ENCODE data around the gene PGM2.
"Not testable (repeated sequence)": the region's sequence is repeated elsewhere in the genome, so short reads cannot be mapped to it uniquely, and the experiment has no call there.

PGM2 gene

GRCh38 chr4:37826295-37827029 is at the start of gene PGM2:
PGM2 (plus strand) TSS chr4:37826686; CDS start chr4:37826733, 47 bp downstream.
- H3K36me3 ChIP-seq (ENCODE audit: control insufficient read depth in 1 of 2, insufficient read depth in 2 of 2, low read length in 2 of 2): peaks cover 12 to 19% of the 10 kb centered on the region in 2 donors
- H3K27ac ChIP-seq (ENCODE audit: low read length): peak within 1 kb of the TSS; percentile 92
- no peaks in the 10 kb centered on the region for H3K9me3 ChIP-seq (ENCODE audit: control insufficient read depth in 1 of 2, low read length in 2 of 2)
- H3K4me1 ChIP-seq (ENCODE audit: control insufficient read depth in 1 of 2, insufficient read depth in 2 of 2, low read length in 2 of 2): peaks cover 21 to 22% of the 10 kb centered on the region in 2 donors
- H3K4me3 ChIP-seq (ENCODE audit: low read depth in 1 of 2, low read length in 2 of 2): peak within 1 kb of the TSS; percentile 89 to 95
- H3K27me3 ChIP-seq (ENCODE audit: low read depth, low read length): no peaks in the 10 kb centered on the region

- Histone ChIP-seq H3K27ac (ENCODE audit: low read length) (no peak overlapping the region), H3K4me1 (ENCODE audit: control insufficient read depth in 1 of 2, insufficient read depth in 2 of 2, low read length in 2 of 2) (peaks cover 0 to 4% of the 10 kb centered on the region in 2 donors), H3K27me3 (ENCODE audit: low read depth, low read length) (no peaks in the 10 kb centered on the region)
These were observed 46.6 kb upstream of the PGM2 start for GRCh38 chr4:37779896-37780295.

DNA sequence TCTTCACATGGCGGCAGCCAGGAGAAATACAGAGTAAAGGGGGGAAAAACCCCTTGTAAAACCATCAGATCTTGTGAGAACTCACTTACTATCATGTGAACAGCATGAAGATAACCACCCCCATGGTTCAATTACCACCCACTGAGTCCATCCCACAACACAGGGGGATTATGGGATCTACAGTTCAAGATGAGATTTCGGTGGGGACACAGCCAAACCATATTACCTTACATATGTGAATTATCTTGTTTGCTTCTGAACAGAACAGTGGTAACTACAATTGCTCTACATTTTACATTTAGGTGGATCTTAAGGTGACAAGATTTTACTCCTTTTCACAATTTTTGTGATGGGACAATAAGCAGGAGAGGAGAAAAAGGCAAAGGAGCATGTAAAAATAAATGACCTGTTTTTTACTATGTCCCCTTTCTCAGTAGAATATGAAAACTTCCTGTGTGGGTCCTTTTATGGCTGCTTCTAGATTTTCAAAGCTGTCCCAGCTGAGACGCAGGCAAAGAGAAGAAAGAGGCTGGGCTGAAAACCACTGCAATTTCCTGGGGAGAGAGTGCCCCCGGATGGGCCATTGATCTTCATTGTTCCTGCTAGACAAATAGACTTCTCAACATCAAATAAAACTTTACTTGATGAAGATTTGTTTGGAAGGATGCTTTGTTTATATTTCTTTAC is 45.9 kb upstream of the PGM2 start:
- Histone ChIP-seq H3K27me3 (ENCODE audit: low read depth, low read length) (no peaks in the 10 kb centered on the region), H3K36me3 (ENCODE audit: control insufficient read depth in 1 of 2, insufficient read depth in 2 of 2, low read length in 2 of 2) (no peaks in the 10 kb centered on the region), H3K9me3 (ENCODE audit: control insufficient read depth in 1 of 2, low read length in 2 of 2) (no peaks in the 10 kb centered on the region), H3K27ac (ENCODE audit: low read length) (no peak overlapping the region), H3K4me3 (ENCODE audit: low read depth in 1 of 2, low read length in 2 of 2) (no peak overlapping the region), H3K4me1 (ENCODE audit: control insufficient read depth in 1 of 2, insufficient read depth in 2 of 2, low read length in 2 of 2) (peaks cover 0 to 4% of the 10 kb centered on the region in 2 donors)

More at GRCh38 chr4:37779896-37780295, 46.6 kb upstream of the PGM2 start:
- Histone ChIP-seq H3K36me3 (ENCODE audit: control insufficient read depth in 1 of 2, insufficient read depth in 2 of 2, low read length in 2 of 2) (no peaks in the 10 kb centered on the region), H3K9me3 (ENCODE audit: control insufficient read depth in 1 of 2, low read length in 2 of 2) (no peaks in the 10 kb centered on the region), H3K4me3 (ENCODE audit: low read depth in 1 of 2, low read length in 2 of 2) (no peak overlapping the region)

- no peaks in the 10 kb centered on the region for H3K36me3 ChIP-seq (ENCODE audit: control insufficient read depth in 1 of 2, insufficient read depth in 2 of 2, low read length in 2 of 2)
- peaks cover 0 to 4% of the 10 kb centered on the region in 2 donors for H3K4me1 ChIP-seq (ENCODE audit: control insufficient read depth in 1 of 2, insufficient read depth in 2 of 2, low read length in 2 of 2)
- H3K27ac ChIP-seq (ENCODE audit: low read length): no peak overlapping the region
- H3K27me3 ChIP-seq (ENCODE audit: low read depth, low read length): no peaks in the 10 kb centered on the region
- no peaks in the 10 kb centered on the region for H3K9me3 ChIP-seq (ENCODE audit: control insufficient read depth in 1 of 2, low read length in 2 of 2)
- H3K4me3 ChIP-seq (ENCODE audit: low read depth in 1 of 2, low read length in 2 of 2): no peak overlapping the region
These were observed 45.4 kb upstream of the PGM2 start for GRCh38 chr4:37781131-37781455.

GRCh38 chr4:37786267-37786666 is 40.2 kb upstream of the PGM2 start:
- not testable (repeated sequence) for H3K4me3 ChIP-seq (ENCODE audit: low read depth in 1 of 2, low read length in 2 of 2); H3K36me3 ChIP-seq (ENCODE audit: control insufficient read depth in 1 of 2, insufficient read depth in 2 of 2, low read length in 2 of 2); H3K27ac ChIP-seq (ENCODE audit: low read length); H3K27me3 ChIP-seq (ENCODE audit: low read depth, low read length); H3K9me3 ChIP-seq (ENCODE audit: control insufficient read depth in 1 of 2, low read length in 2 of 2); H3K4me1 ChIP-seq (ENCODE audit: control insufficient read depth in 1 of 2, insufficient read depth in 2 of 2, low read length in 2 of 2)

DNA sequence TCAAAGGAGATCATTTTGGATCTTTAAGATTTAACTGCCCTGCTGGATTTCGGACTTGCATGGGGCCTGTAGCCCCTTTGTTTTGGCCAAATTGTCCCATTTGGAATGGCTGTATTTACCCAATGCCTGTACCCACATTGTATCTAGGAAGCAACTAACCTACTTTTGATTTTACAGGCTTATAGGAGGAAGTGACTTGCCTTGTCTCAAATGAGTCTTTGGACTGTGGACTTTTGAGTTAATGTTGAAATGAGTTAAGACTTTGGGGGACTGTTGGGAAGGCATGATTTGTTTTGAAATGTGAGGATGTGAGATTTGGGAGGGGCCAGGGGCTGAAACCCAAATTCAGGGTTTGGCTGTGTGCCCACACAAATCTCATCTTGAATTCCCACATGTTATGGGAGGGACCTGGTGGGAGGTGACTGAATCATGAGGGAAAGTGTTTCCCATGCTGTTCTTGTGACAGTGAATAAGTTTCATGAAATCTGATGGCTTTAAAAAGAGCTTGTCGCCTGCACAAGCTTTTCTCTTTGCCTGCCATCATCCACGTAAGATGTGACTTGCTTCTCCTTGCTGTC is 38.5 kb upstream of the PGM2 start:
- H3K36me3 ChIP-seq (ENCODE audit: control insufficient read depth in 1 of 2, insufficient read depth in 2 of 2, low read length in 2 of 2); H3K4me1 ChIP-seq (ENCODE audit: control insufficient read depth in 1 of 2, insufficient read depth in 2 of 2, low read length in 2 of 2); H3K4me3 ChIP-seq (ENCODE audit: low read depth in 1 of 2, low read length in 2 of 2); H3K9me3 ChIP-seq (ENCODE audit: control insufficient read depth in 1 of 2, low read length in 2 of 2); H3K27ac ChIP-seq (ENCODE audit: low read length); H3K27me3 ChIP-seq (ENCODE audit: low read depth, low read length): not testable (repeated sequence)

GRCh38 chr4:37788819-37789218 is 37.7 kb upstream of the PGM2 start:
- Histone ChIP-seq H3K27ac (ENCODE audit: low read length) (no peak overlapping the region), H3K4me3 (ENCODE audit: low read depth in 1 of 2, low read length in 2 of 2) (no peak overlapping the region), H3K36me3 (ENCODE audit: control insufficient read depth in 1 of 2, insufficient read depth in 2 of 2, low read length in 2 of 2) (no peaks in the 10 kb centered on the region), H3K27me3 (ENCODE audit: low read depth, low read length) (no peaks in the 10 kb centered on the region), H3K9me3 (ENCODE audit: control insufficient read depth in 1 of 2, low read length in 2 of 2) (no peaks in the 10 kb centered on the region), H3K4me1 (ENCODE audit: control insufficient read depth in 1 of 2, insufficient read depth in 2 of 2, low read length in 2 of 2) (no peaks in the 10 kb centered on the region)

GRCh38 chr4:37792241-37792640 is 34.2 kb upstream of the PGM2 start:
- no peaks in the 10 kb centered on the region for H3K36me3 ChIP-seq (ENCODE audit: control insufficient read depth in 1 of 2, insufficient read depth in 2 of 2, low read length in 2 of 2)
- H3K9me3 ChIP-seq (ENCODE audit: control insufficient read depth in 1 of 2, low read length in 2 of 2): no peaks in the 10 kb centered on the region
- H3K27me3 ChIP-seq (ENCODE audit: low read depth, low read length): no peaks in the 10 kb centered on the region
- H3K4me1 ChIP-seq (ENCODE audit: control insufficient read depth in 1 of 2, insufficient read depth in 2 of 2, low read length in 2 of 2): no peaks in the 10 kb centered on the region
- H3K27ac ChIP-seq (ENCODE audit: low read length): no peak overlapping the region
- no peak overlapping the region for H3K4me3 ChIP-seq (ENCODE audit: low read depth in 1 of 2, low read length in 2 of 2)

GRCh38 chr4:37793562-37793961 is 32.9 kb upstream of the PGM2 start:
- no peaks in the 10 kb centered on the region for H3K4me1 ChIP-seq (ENCODE audit: control insufficient read depth in 1 of 2, insufficient read depth in 2 of 2, low read length in 2 of 2)
- no peak overlapping the region for H3K4me3 ChIP-seq (ENCODE audit: low read depth in 1 of 2, low read length in 2 of 2)
- H3K36me3 ChIP-seq (ENCODE audit: control insufficient read depth in 1 of 2, insufficient read depth in 2 of 2, low read length in 2 of 2): no peaks in the 10 kb centered on the region
- no peaks in the 10 kb centered on the region for H3K9me3 ChIP-seq (ENCODE audit: control insufficient read depth in 1 of 2, low read length in 2 of 2)
- no peaks in the 10 kb centered on the region for H3K27me3 ChIP-seq (ENCODE audit: low read depth, low read length)
- H3K27ac ChIP-seq (ENCODE audit: low read length): no peak overlapping the region

DNA sequence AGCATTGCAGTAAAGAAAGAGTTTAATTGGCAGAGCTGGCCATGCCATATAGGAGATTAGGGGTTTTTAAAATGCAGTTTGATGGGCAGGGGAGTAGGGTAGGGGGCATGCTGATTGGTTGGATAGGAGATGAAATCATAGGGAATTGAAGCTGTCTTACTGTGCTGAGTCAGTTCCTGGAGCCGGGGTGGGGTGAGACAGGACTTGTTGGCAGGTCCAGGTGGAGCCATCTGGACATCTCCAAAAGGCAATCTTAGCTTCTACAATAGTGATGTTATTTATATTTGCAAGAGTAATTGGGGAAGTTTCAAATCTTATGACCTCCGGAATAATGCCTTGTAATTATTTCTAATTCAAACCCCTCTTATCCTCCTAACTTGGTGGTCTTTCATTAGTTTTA is 32.4 kb upstream of the PGM2 start:
- Histone ChIP-seq H3K36me3 (ENCODE audit: control insufficient read depth in 1 of 2, insufficient read depth in 2 of 2, low read length in 2 of 2) (no peaks in the 10 kb centered on the region), H3K4me1 (ENCODE audit: control insufficient read depth in 1 of 2, insufficient read depth in 2 of 2, low read length in 2 of 2) (no peaks in the 10 kb centered on the region), H3K27ac (ENCODE audit: low read length) (no peak overlapping the region), H3K9me3 (ENCODE audit: control insufficient read depth in 1 of 2, low read length in 2 of 2) (no peaks in the 10 kb centered on the region), H3K27me3 (ENCODE audit: low read depth, low read length) (no peaks in the 10 kb centered on the region), H3K4me3 (ENCODE audit: low read depth in 1 of 2, low read length in 2 of 2) (no peak overlapping the region)

DNA sequence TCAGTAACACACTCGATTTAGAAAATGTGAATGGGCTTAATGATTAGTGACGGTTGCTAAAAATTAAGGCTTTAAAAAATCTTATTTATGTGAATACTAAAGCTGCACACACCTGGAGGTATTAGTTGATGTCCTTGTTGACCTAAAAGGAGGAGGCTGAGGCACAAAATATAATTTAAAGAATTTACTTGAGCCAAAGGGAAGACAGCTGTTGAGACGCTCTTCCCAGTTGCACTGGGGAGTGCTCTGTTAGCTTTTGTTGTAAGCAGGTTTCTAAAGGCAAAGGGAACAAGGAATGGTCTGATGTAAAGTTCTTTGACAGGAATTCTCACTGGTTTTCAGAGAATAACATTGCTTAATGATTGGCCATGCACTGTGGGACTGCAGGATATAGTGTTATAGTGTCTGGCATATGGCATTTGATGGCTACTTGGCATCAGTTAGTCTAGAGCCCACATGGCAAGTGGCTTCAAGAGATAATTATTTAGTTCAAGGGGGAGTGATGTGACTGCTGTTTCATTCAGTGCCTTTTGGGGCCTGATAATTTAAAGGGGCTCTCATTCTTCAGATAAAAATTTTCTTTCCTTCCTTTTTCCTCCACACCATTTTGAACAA is 30.8 kb upstream of the PGM2 start:
- Histone ChIP-seq H3K4me1 (ENCODE audit: control insufficient read depth in 1 of 2, insufficient read depth in 2 of 2, low read length in 2 of 2) (no peaks in the 10 kb centered on the region), H3K36me3 (ENCODE audit: control insufficient read depth in 1 of 2, insufficient read depth in 2 of 2, low read length in 2 of 2) (no peaks in the 10 kb centered on the region), H3K9me3 (ENCODE audit: control insufficient read depth in 1 of 2, low read length in 2 of 2) (no peaks in the 10 kb centered on the region), H3K4me3 (ENCODE audit: low read depth in 1 of 2, low read length in 2 of 2) (no peak overlapping the region), H3K27ac (ENCODE audit: low read length) (no peak overlapping the region), H3K27me3 (ENCODE audit: low read depth, low read length) (no peaks in the 10 kb centered on the region)

Data from muscle layer of duodenum (tissue), 2 donors.